AG09309 (cell line): ENCODE data around the gene CACNA1B.

Source experiments
- DNase-seq: peaks from one replicate; pipeline ENCODE4 v3.0.0-alpha.2; 2010; ENCODE audit warnings: low read depth
- H3K4me3 ChIP-seq: 2 replicates; pipeline ENCODE4 v1.5.1; 2011; ENCODE audit warnings: mild to moderate bottlenecking, low read depth, low read length, moderate library complexity; ENCODE audit not compliant: control insufficient read depth
- CTCF ChIP-seq: IDR thresholded peaks from 2 replicates; pipeline ENCODE4 v1.5.1; 2011; ENCODE audit warnings: mild to moderate bottlenecking, low read depth, low read length, inconsistent platforms; ENCODE audit not compliant: insufficient read depth, control insufficient read depth; ENCODE audit errors: missing control alignments

Gene CACNA1B

GRCh38 chr9:138065287-138065686 lies 187.7 kb downstream of the CACNA1B start:
- no peak for TF ChIP-seq CTCF
- no peak overlapping the region for H3K4me3 ChIP-seq
- DNase-seq = no peak

DNA sequence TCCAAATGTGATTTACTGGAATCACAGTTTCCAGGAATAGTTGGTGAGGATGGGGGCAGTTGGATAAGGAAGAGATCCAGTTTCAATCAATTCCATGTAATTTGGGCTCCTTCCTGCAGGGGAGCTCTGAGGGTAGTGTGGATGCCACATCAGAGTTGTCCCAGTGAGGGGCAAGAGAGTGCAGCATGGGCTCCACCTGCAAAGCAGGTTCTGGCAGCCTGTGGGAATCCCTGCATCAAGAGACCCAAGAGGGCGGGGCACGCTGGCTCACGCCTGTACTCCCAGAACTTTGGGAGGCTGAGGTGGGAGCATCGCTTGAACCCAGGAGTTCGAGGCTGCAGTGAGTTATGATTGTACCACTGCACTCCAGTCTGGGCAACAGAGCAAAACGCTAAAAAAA lies 188.5 kb downstream of the CACNA1B start:
- H3K4me3 ChIP-seq = no peak overlapping the region
- no peak for TF ChIP-seq CTCF
- no peak for DNase-seq

DNA sequence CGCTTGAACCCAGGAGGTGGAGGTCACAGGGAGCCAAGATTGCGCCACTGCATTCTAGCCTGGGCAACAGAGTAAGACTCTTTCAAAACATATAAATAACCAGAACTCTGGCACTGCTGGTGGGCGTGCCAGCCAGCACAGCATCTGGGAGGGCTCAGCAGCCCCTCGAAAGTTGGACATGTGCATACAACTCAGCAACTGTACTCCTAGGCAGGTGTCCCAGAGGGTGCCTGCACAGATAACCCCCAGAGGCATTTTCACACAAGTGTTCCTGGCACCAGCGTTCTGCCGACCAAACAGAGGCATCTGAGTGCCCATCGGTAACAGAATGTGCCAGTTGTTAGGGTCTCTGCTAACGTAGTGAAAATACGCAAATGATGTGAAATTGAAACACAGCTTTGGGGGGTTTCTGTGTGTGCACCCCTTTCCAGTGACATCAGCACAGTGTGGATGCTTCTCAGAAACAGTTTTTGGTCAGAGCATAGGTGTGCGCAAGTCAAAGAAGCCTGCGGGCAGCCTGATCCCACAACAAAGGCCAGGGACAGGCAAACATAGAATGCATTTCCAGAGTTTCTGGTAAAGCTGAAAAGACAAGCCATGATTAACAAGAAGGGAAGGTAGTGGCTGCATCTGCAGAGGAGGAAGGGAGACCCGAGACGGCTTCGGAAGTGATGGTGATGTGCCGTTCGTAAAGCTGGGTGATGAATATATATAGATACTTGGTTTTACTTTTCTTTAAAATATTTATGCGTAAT lies 190.2 kb downstream of the CACNA1B start:
- H3K4me3 ChIP-seq = no peak overlapping the region
- TF ChIP-seq CTCF = no peak
- DNase-seq = no peak

DNA sequence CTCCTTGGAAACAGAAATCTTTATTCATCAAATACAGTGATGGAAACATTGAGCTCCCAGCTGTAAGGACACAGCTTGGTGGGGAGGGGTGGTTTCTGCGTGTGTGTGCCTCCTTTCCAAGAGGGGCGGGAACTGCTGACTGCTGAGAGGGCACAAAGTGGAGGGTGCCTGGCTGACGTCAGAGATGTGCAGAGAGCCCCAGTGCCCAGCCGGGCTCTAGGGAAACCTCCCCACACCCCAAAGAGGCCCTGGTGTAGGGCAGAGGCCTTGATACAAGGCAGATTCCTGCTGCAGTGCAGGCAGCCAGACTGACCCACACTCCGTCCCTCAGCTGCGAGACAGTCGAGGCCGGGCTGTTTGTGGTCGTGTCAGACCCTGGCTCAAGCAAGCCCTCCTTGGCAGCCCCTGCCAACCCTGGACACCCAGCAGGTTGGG lies 191.0 kb downstream of the CACNA1B start:
- no peak for TF ChIP-seq CTCF
- no peak overlapping the region for H3K4me3 ChIP-seq
- DNase-seq = no peak

DNA sequence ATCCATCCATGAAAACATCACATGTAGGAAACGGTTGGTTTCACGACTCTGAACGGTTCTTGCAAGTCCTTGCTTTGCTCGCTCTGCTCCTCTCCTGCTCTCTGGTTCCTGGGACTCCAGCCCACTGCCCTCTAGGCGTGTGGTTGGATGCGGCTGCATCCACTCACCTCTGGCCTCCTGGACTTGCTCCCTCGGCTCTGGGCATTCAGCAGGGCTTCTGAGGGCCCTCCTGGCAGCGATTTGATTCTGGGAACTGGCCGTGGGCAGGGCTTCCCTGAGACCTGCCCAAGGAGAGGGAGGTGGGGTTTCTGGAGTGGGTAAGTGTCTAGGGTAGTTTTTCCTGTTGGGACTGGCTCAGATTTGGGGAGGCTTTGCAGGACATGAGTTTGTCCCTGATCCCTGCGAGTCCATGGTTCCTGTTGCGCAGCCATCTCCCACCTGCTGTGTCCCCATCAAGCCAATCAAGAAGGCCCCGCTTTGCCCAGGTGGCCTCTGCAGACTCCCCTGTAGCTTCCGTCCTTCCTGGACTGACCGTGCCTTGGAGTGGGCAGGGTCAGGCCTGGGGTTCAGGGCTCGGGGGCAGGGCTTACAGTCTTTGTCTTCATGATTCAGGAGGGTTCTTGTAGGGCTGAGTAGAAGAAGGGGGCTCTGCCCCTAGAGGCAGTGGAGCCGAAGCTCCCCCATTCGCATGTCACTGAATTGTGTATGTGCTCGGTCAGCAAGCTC lies 192.3 kb downstream of the CACNA1B start:
- no peak overlapping the region for H3K4me3 ChIP-seq
- TF ChIP-seq CTCF = no peak
- DNase-seq = no peak

DNA sequence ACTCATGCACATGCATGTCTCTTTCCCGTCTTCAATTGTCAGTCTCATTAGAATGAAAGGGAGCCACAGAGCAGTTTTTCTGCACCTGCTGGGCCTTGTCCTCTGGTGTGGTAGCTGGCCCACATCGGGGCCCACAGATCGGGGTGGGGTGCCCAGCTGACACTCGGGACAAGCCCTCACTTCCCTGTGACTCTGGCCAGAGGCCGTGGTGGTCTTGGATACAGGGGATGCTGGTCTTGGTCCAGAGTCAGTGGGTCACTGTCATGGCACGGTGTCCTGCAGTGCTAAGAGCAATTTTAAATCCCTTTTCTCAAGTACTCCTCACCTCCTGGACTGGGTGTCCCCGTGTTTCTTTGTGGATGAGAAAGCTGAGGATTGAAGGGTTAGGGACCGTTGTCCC lies 193.2 kb downstream of the CACNA1B start:
- no peak overlapping the region for H3K4me3 ChIP-seq
- no peak for DNase-seq
- TF ChIP-seq CTCF = no peak
